ENCODE measurements around the gene TAGLN. TPM values are rescaled to one million over a fixed set of nuclear protein-coding genes. Genes with fewer than 3 reads are reported as not detected.

The TAGLN gene
- total RNA-seq, 2 donors from 2014 or later, result 228 to 412 TPM

- H3K27me3 ChIP-seq (ENCODE audit: control insufficient read depth, insufficient read depth, low read length, poor library complexity, severe bottlenecking), result no peaks in the 10 kb centered on the region
- Mint-ChIP-seq H3K36me3 (ENCODE audit: low read depth) (peaks cover 23% of the 10 kb centered on the region), H3K4me3 (no peak overlapping the region), H3K27me3 (ENCODE audit: insufficient read depth) (no peaks in the 10 kb centered on the region), H3K9me3 (no peaks in the 10 kb centered on the region), H3K27ac (no peak overlapping the region), H3K4me1 (peaks cover 33% of the 10 kb centered on the region)
- H3K9me3 ChIP-seq (ENCODE audit: control insufficient read depth, low read length), result no peaks in the 10 kb centered on the region
- DNase-seq, result no peak
- TF ChIP-seq CTCF (conservative IDR thresholded peaks at IDR 0.05), result no peak
- H3K9ac ChIP-seq (ENCODE audit: extremely low read depth, low read length, poor library complexity, severe bottlenecking), result no peak overlapping the region
- H3K27ac ChIP-seq (ENCODE audit: low read depth, low read length), result no peak overlapping the region
- WGBS, 2 experiments (ENCODE audit: insufficient coverage in 1 of 2, insufficient read length in 1 of 2), result 91 to 98% methylated on average over 5 to 7 of the region's 7 CpGs
- H3K4me3 ChIP-seq (ENCODE audit: low read length), result no peak overlapping the region
- peaks cover 8% of the 10 kb centered on the region for H3K36me3 ChIP-seq (ENCODE audit: control insufficient read depth, insufficient read depth, low read length)
- H3K4me1 ChIP-seq (ENCODE audit: control insufficient read depth, insufficient read depth, low read length), result peaks cover 13% of the 10 kb centered on the region
Observed at GRCh38 chr11:117197006-117197405, 2.2 kb upstream of the TAGLN start.

- H3K27ac Mint-ChIP-seq, result peak overlapping the region; percentile 88
- Histone ChIP-seq H3K27ac (ENCODE audit: low read depth, low read length) (no peak overlapping the region), H3K4me1 (ENCODE audit: control insufficient read depth, insufficient read depth, low read length) (peaks cover 13% of the 10 kb centered on the region), H3K9ac (ENCODE audit: extremely low read depth, low read length, poor library complexity, severe bottlenecking) (peak overlapping the region; percentile 86), H3K27me3 (ENCODE audit: control insufficient read depth, insufficient read depth, low read length, poor library complexity, severe bottlenecking) (no peaks in the 10 kb centered on the region), H3K9me3 (ENCODE audit: control insufficient read depth, low read length) (no peaks in the 10 kb centered on the region), H3K4me3 (ENCODE audit: low read length) (peak overlapping the region; percentile 88), H3K36me3 (ENCODE audit: control insufficient read depth, insufficient read depth, low read length) (peaks cover 15% of the 10 kb centered on the region)
- 64 to 83% methylated on average over 8 to 17 of the region's 17 CpGs for WGBS, 2 experiments (ENCODE audit: insufficient coverage in 1 of 2, insufficient read length in 1 of 2)
- peak; percentile 94 for DNase-seq
- H3K9me3 Mint-ChIP-seq, result no peaks in the 10 kb centered on the region
- H3K27me3 Mint-ChIP-seq (ENCODE audit: insufficient read depth), result no peaks in the 10 kb centered on the region
- peaks cover 23% of the 10 kb centered on the region for H3K36me3 Mint-ChIP-seq (ENCODE audit: low read depth)
- H3K4me3 Mint-ChIP-seq, result peak overlapping the region; percentile 64
- peaks cover 33% of the 10 kb centered on the region for H3K4me1 Mint-ChIP-seq
- peak; percentile 89 for TF ChIP-seq CTCF (conservative IDR thresholded peaks at IDR 0.05)
Observed at GRCh38 chr11:117197516-117198456, 1.4 kb upstream of the TAGLN start.

- no peaks in the 10 kb centered on the region for H3K9me3 Mint-ChIP-seq
- peak overlapping the region; percentile 86 for H3K9ac ChIP-seq (ENCODE audit: extremely low read depth, low read length, poor library complexity, severe bottlenecking)
- 62% methylated on average over 4 of the region's 4 CpGs; no CpG with 5 or more reads in 1 of the 2 experiments for WGBS, 2 experiments (ENCODE audit: insufficient coverage in 1 of 2, insufficient read length in 1 of 2)
- H3K4me1 ChIP-seq (ENCODE audit: control insufficient read depth, insufficient read depth, low read length), result peaks cover 13% of the 10 kb centered on the region
- H3K27me3 ChIP-seq (ENCODE audit: control insufficient read depth, insufficient read depth, low read length, poor library complexity, severe bottlenecking), result no peaks in the 10 kb centered on the region
- no peak for TF ChIP-seq CTCF (conservative IDR thresholded peaks at IDR 0.05)
- peaks cover 23% of the 10 kb centered on the region for H3K36me3 ChIP-seq (ENCODE audit: control insufficient read depth, insufficient read depth, low read length)
- H3K9me3 ChIP-seq (ENCODE audit: control insufficient read depth, low read length), result no peaks in the 10 kb centered on the region
- DNase-seq, result no peak
- H3K27ac ChIP-seq (ENCODE audit: low read depth, low read length), result peak overlapping the region; percentile 59
- H3K4me1 Mint-ChIP-seq, result peaks cover 37% of the 10 kb centered on the region
- H3K36me3 Mint-ChIP-seq (ENCODE audit: low read depth), result peaks cover 27% of the 10 kb centered on the region
- H3K27me3 Mint-ChIP-seq (ENCODE audit: insufficient read depth), result no peaks in the 10 kb centered on the region
- H3K27ac Mint-ChIP-seq, result peak overlapping the region; percentile 88
- peak overlapping the region; percentile 88 for H3K4me3 ChIP-seq (ENCODE audit: low read length)
- peak overlapping the region; percentile 64 for H3K4me3 Mint-ChIP-seq
Observed at GRCh38 chr11:117198613-117199012, 557 bp upstream of the TAGLN start.
